ENCODE measurements around the gene CYP1A2.

The CYP1A2 gene

GRCh38 chr15:74793135-74794028, 44.7 kb downstream of the CYP1A2 start:
- Histone ChIP-seq H3K36me3 (ENCODE audit: insufficient read depth, low read length) (peaks cover 60% of the 10 kb centered on the region; the same call in 1 of the 2 replicates), H3K4me2 (ENCODE audit: low read length) (peak overlapping the region; percentile 97), H4K20me1 (ENCODE audit: insufficient read depth, low read length) (no peaks in the 10 kb centered on the region), H2AFZ (ENCODE audit: low read length) (no peak overlapping the region), H3K9ac (ENCODE audit: low read length) (peak overlapping the region; percentile 83; the same call in 1 of the 2 replicates), H3K27me3 (ENCODE audit: insufficient read depth, low read length) (no peaks in the 10 kb centered on the region), H3K4me1 (ENCODE audit: insufficient read depth, low read length, severe bottlenecking) (peaks cover 99% of the 10 kb centered on the region), H3F3A (ENCODE audit: insufficient read depth, low read length) (0 out of 2 replicates have a peak, but pooled peaks cover 3% of the 10 kb centered on the region), H3K27ac (ENCODE audit: low read depth, low read length, poor library complexity, severe bottlenecking) (peak overlapping the region; percentile 99), H3K79me2 (ENCODE audit: insufficient read depth, low read length) (peaks cover 68% of the 10 kb centered on the region), H3K9me3 (ENCODE audit: low read length) (no peaks in the 10 kb centered on the region), H3K9me2 (ENCODE audit: low read depth, low read length) (no peaks in the 10 kb centered on the region), H3K4me3 (ENCODE audit: low read depth, low read length, poor library complexity, severe bottlenecking) (peak overlapping the region; percentile 25)
- TF ChIP-seq EZH2 (IDR thresholded peaks at IDR 0.05; ENCODE audit: borderline replicate concordance, low read length) (no peak), CTCF (IDR thresholded peaks at IDR 0.05; ENCODE audit: low read length) (peak; percentile 70)

GRCh38 chr15:74794248-74794969, 45.8 kb downstream of the CYP1A2 start:
- Histone ChIP-seq H4K20me1 (ENCODE audit: insufficient read depth, low read length) (no peaks in the 10 kb centered on the region), H3K4me1 (ENCODE audit: insufficient read depth, low read length, severe bottlenecking) (peaks cover 99% of the 10 kb centered on the region), H3K79me2 (ENCODE audit: insufficient read depth, low read length) (peaks cover 68% of the 10 kb centered on the region), H3K4me2 (ENCODE audit: low read length) (peak overlapping the region; percentile 9; the same call in 1 of the 2 replicates), H3K9me2 (ENCODE audit: low read depth, low read length) (no peaks in the 10 kb centered on the region), H2AFZ (ENCODE audit: low read length) (no peak overlapping the region), H3F3A (ENCODE audit: insufficient read depth, low read length) (no peaks in the 10 kb centered on the region), H3K9me3 (ENCODE audit: low read length) (no peaks in the 10 kb centered on the region), H3K36me3 (ENCODE audit: insufficient read depth, low read length) (peaks cover 65% of the 10 kb centered on the region), H3K4me3 (ENCODE audit: low read depth, low read length, poor library complexity, severe bottlenecking) (no peak overlapping the region), H3K9ac (ENCODE audit: low read length) (peak overlapping the region; percentile 6; the same call in 1 of the 2 replicates), H3K27me3 (ENCODE audit: insufficient read depth, low read length) (no peaks in the 10 kb centered on the region), H3K27ac (ENCODE audit: low read depth, low read length, poor library complexity, severe bottlenecking) (peak overlapping the region; percentile 68)
- TF ChIP-seq EZH2 (IDR thresholded peaks at IDR 0.05; ENCODE audit: borderline replicate concordance, low read length) (no peak), CTCF (IDR thresholded peaks at IDR 0.05; ENCODE audit: low read length) (no peak)

GRCh38 chr15:74794970-74795349, 46.3 kb downstream of the CYP1A2 start:
- no peaks in the 10 kb centered on the region for H3K27me3 ChIP-seq (ENCODE audit: insufficient read depth, low read length)
- H3K4me1 ChIP-seq (ENCODE audit: insufficient read depth, low read length, severe bottlenecking) = peaks cover 99% of the 10 kb centered on the region
- no peak overlapping the region for H3K4me3 ChIP-seq (ENCODE audit: low read depth, low read length, poor library complexity, severe bottlenecking)
- H3K27ac ChIP-seq (ENCODE audit: low read depth, low read length, poor library complexity, severe bottlenecking) = peak overlapping the region; percentile 68
- peaks cover 65% of the 10 kb centered on the region for H3K36me3 ChIP-seq (ENCODE audit: insufficient read depth, low read length)
- peak overlapping the region; percentile 6; the same call in 1 of the 2 replicates for H3K9ac ChIP-seq (ENCODE audit: low read length)
- no peaks in the 10 kb centered on the region for H3K9me3 ChIP-seq (ENCODE audit: low read length)
- H2AFZ ChIP-seq (ENCODE audit: low read length) = no peak overlapping the region
- H4K20me1 ChIP-seq (ENCODE audit: insufficient read depth, low read length) = no peaks in the 10 kb centered on the region
- H3F3A ChIP-seq (ENCODE audit: insufficient read depth, low read length) = no peaks in the 10 kb centered on the region
- peak overlapping the region; percentile 9; the same call in 1 of the 2 replicates for H3K4me2 ChIP-seq (ENCODE audit: low read length)
- peaks cover 63% of the 10 kb centered on the region for H3K79me2 ChIP-seq (ENCODE audit: insufficient read depth, low read length)
- H3K9me2 ChIP-seq (ENCODE audit: low read depth, low read length) = no peaks in the 10 kb centered on the region
- TF ChIP-seq EZH2 (IDR thresholded peaks at IDR 0.05; ENCODE audit: borderline replicate concordance, low read length) (no peak), CTCF (IDR thresholded peaks at IDR 0.05; ENCODE audit: low read length) (no peak)

All from OCI-LY1 (cell line).